ENCODE results near the gene CEP63. TPM values are rescaled to one million over a fixed set of nuclear protein-coding genes. Genes with fewer than 3 reads are reported as not detected.

The CEP63 gene
- total RNA-seq, 1 donor from 2014 or later, result 24.8 TPM

DNA sequence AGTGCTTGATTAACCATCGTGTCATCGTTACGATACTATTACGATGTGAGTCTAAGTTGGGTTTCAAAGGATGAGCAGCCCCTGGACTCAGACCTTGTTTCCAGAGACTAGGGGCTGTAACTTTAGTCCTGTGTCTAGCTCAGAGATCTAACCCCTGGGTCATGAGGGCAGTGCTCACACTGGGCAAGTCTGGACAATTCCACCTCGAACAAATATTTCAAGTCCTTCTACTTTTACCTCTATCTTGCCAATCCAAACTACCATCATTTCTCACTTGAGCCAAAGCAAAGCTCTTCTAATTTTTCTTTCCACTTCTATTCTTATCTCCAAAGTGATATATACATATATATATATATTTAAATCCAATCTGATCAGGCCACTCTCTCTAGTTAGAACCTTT is 10.9 kb upstream of the CEP63 start:
- H3K9me3 Mint-ChIP-seq (ENCODE audit: low read depth), result no peaks in the 10 kb centered on the region
- TF ChIP-seq CTCF (IDR thresholded peaks at IDR 0.05), result no peak
- H3K36me3 Mint-ChIP-seq (ENCODE audit: low read depth), result peaks cover 5% of the 10 kb centered on the region
- H3K27me3 Mint-ChIP-seq (ENCODE audit: low read depth), result no peaks in the 10 kb centered on the region
- H3K4me1 Mint-ChIP-seq (ENCODE audit: low read depth), result peaks cover 47% of the 10 kb centered on the region
- DNase-seq (ENCODE audit: low spot score), result no peak
- H3K27ac Mint-ChIP-seq (ENCODE audit: unreplicated experiment), result peak overlapping the region; percentile 62
- H3K4me3 Mint-ChIP-seq (ENCODE audit: unreplicated experiment), result no peak overlapping the region

GRCh38 chr3:134476306-134476705 is 9.6 kb upstream of the CEP63 start:
- no peaks in the 10 kb centered on the region for H3K27me3 Mint-ChIP-seq (ENCODE audit: low read depth)
- peak overlapping the region; percentile 6 for H3K27ac Mint-ChIP-seq (ENCODE audit: unreplicated experiment)
- DNase-seq (ENCODE audit: low spot score), result no peak
- no peak overlapping the region for H3K4me3 Mint-ChIP-seq (ENCODE audit: unreplicated experiment)
- peaks cover 12% of the 10 kb centered on the region for H3K36me3 Mint-ChIP-seq (ENCODE audit: low read depth)
- no peak for TF ChIP-seq CTCF (IDR thresholded peaks at IDR 0.05)
- H3K4me1 Mint-ChIP-seq (ENCODE audit: low read depth), result peaks cover 50% of the 10 kb centered on the region
- no peaks in the 10 kb centered on the region for H3K9me3 Mint-ChIP-seq (ENCODE audit: low read depth)

DNA sequence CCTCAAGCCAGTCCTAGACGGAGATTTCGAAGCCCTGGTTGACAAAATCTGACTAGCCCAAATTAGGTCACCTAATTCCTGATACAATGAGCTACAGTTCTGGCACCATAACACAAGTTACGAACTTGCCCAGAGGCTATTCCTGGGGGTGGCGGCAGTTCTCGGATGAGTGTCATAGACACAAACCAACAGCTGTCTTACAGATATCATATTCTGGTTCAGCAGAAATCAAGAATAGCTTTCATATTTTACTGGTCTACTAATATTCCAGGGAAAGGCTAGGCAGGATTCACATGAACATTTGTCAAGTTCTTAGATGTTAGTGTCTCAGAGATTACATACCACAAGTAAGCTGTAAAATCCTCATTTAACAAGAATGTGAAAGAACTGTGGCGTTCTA is 8.9 kb upstream of the CEP63 start:
- DNase-seq (ENCODE audit: low spot score), result no peak
- Mint-ChIP-seq H3K4me1 (ENCODE audit: low read depth) (peaks cover 50% of the 10 kb centered on the region), H3K4me3 (ENCODE audit: unreplicated experiment) (no peak overlapping the region), H3K36me3 (ENCODE audit: low read depth) (peaks cover 13% of the 10 kb centered on the region), H3K27ac (ENCODE audit: unreplicated experiment) (peak overlapping the region; percentile 79), H3K9me3 (ENCODE audit: low read depth) (no peaks in the 10 kb centered on the region), H3K27me3 (ENCODE audit: low read depth) (no peaks in the 10 kb centered on the region)
- TF ChIP-seq CTCF (IDR thresholded peaks at IDR 0.05), result no peak

DNA sequence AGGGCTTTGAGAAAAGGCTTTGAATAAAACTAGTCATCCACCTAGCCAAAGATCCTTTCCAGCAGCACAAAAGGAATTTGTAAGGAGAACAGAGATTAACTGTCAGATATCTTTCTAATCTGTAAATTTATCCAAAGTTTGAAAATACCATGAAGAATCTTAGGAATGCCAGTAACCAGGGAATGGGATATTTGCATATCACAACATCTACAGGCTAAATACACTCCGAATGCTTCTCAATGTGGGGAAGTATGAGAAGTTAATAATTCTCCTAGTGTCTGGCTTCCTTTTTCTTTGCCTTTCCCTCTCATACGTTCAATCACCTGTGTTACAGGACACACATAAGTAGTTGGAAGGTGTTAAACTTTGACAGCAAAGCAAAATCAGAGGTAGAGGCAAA is 7.9 kb upstream of the CEP63 start:
- Mint-ChIP-seq H3K4me3 (ENCODE audit: unreplicated experiment) (no peak overlapping the region), H3K4me1 (ENCODE audit: low read depth) (peaks cover 59% of the 10 kb centered on the region), H3K27ac (ENCODE audit: unreplicated experiment) (peak overlapping the region; percentile 79), H3K36me3 (ENCODE audit: low read depth) (peaks cover 15% of the 10 kb centered on the region), H3K27me3 (ENCODE audit: low read depth) (no peaks in the 10 kb centered on the region), H3K9me3 (ENCODE audit: low read depth) (no peaks in the 10 kb centered on the region)
- no peak for TF ChIP-seq CTCF (IDR thresholded peaks at IDR 0.05)
- DNase-seq (ENCODE audit: low spot score), result no peak

- peaks cover 17% of the 10 kb centered on the region for H3K36me3 Mint-ChIP-seq (ENCODE audit: low read depth)
- H3K4me1 Mint-ChIP-seq (ENCODE audit: low read depth), result peaks cover 72% of the 10 kb centered on the region
- H3K4me3 Mint-ChIP-seq (ENCODE audit: unreplicated experiment), result no peak overlapping the region
- TF ChIP-seq CTCF (IDR thresholded peaks at IDR 0.05), result no peak
- no peaks in the 10 kb centered on the region for H3K27me3 Mint-ChIP-seq (ENCODE audit: low read depth)
- no peaks in the 10 kb centered on the region for H3K9me3 Mint-ChIP-seq (ENCODE audit: low read depth)
- peak overlapping the region; percentile 45 for H3K27ac Mint-ChIP-seq (ENCODE audit: unreplicated experiment)
- DNase-seq (ENCODE audit: low spot score), result no peak
These were observed 5.3 kb upstream of the CEP63 start for GRCh38 chr3:134480546-134480945.

Data from chondrocyte (in vitro differentiated cells).